OCI-LY3 (cell line): Measurements from ENCODE around the gene STMN1.

Experiments used
- CTCF ChIP-seq: fragments of 200-600, 300-600 bp; sonication (generic); IDR thresholded peaks from 2 replicates; pipeline ENCODE4 v1.5.1; 2014; ENCODE audit warnings: antibody characterized with exemption, low read length, low read depth
- EZH2phosphoT487 ChIP-seq: fragments of 200-600 bp; shearing (Covaris generic); IDR thresholded peaks from 2 replicates; pipeline ENCODE4 v1.6.1; 2018; ENCODE audit warnings: antibody characterized with exemption, mixed run types, low read depth

GRCh38 chr1:25875154-25875855 lies 30.9 kb downstream of the STMN1 start, which contains the start of gene PAQR7:
- TF ChIP-seq CTCF, result peak; percentile 7; the same call in 1 of the 2 replicates
- no peak for TF ChIP-seq EZH2phosphoT487
